Vagina (tissue), 2 donors: Measurements from ENCODE around the gene MYO10. TPM values are rescaled to one million over a fixed set of nuclear protein-coding genes. Genes with fewer than 3 reads are reported as not detected.
A peak's percentile ranks its signal among the peaks of the same experiment; 100 is the strongest.

Experiments used
- DNase-seq, 2 donors: peaks; one replicate each; pipeline ENCODE4 v3.0.0-alpha.2; 2017; ENCODE audit errors: extremely low spot score in 2 of 2
- H3K27ac ChIP-seq: fragments of 200-600 bp; sonication (generic); one replicate; pipeline ENCODE4 v1.5.1; 2019
- H3K27me3 ChIP-seq: fragments of 200-600 bp; sonication (generic); one replicate; pipeline ENCODE4 v1.5.1; 2019
- H3K36me3 ChIP-seq, 2 donors: fragments of 200-600 bp; sonication (generic); one replicate each; pipeline ENCODE4 v1.5.1; 2017 to 2019
- H3K4me1 ChIP-seq: fragments of 200-600 bp; sonication (generic); one replicate; pipeline ENCODE4 v1.5.1; 2019
- H3K4me3 ChIP-seq, 2 donors: fragments of 200-600 bp; sonication (generic); 1 replicate in 1 of 2; 2 replicates in 1 of 2; pipeline ENCODE4 v1.5.1; 2016 to 2019
- H3K9me3 ChIP-seq: fragments of 200-600 bp; sonication (generic); one replicate; pipeline ENCODE4 v1.5.1; 2019
- POLR2A ChIP-seq, 2 donors: fragments of 450-650 bp; IDR thresholded peaks; one replicate each; pipeline ENCODE4 v1.6.1; 2017; ENCODE audit warnings: antibody characterized with exemption in 2 of 2, mild to moderate bottlenecking in 2 of 2, moderate library complexity in 2 of 2
- POLR2AphosphoS5 ChIP-seq, 2 donors: sonication (generic); formaldehyde crosslinking; IDR thresholded peaks; one replicate each; pipeline ENCODE4 v1.9.0; 2017; ENCODE audit warnings: antibody characterized with exemption in 2 of 2, mild to moderate bottlenecking in 2 of 2, low read depth in 1 of 2; ENCODE audit not compliant: insufficient read depth in 1 of 2
- intact Hi-C: fragments of 100-400 bp; cut with DNase I; formaldehyde crosslinking; loops from one replicate; pipeline ENCODE4 v1.15.1; 2023
- total RNA-seq: library from RNA; depleted of rRNA; stranded (reverse); fragments of >200 nt; gene quantifications from one replicate; pipeline ENCODE4 v1.2.3, GENCODE V29; 2016
- TF ChIP-seq, protein P1 (sequence below), 3 experiments: fragments of 450-650 bp in 2 of 3; fragments of 200-600 bp in 1 of 3; sonication (generic) in 1 of 3; IDR thresholded peaks; one replicate each; pipeline ENCODE4 v1.5.1; 2017 to 2019; ENCODE audit warnings: antibody characterized with exemption in 3 of 3, mild to moderate bottlenecking in 2 of 3, moderate library complexity in 2 of 3

Gene MYO10
- total RNA-seq, 1 donor from 2014 or later = 22.1 TPM

DNA sequence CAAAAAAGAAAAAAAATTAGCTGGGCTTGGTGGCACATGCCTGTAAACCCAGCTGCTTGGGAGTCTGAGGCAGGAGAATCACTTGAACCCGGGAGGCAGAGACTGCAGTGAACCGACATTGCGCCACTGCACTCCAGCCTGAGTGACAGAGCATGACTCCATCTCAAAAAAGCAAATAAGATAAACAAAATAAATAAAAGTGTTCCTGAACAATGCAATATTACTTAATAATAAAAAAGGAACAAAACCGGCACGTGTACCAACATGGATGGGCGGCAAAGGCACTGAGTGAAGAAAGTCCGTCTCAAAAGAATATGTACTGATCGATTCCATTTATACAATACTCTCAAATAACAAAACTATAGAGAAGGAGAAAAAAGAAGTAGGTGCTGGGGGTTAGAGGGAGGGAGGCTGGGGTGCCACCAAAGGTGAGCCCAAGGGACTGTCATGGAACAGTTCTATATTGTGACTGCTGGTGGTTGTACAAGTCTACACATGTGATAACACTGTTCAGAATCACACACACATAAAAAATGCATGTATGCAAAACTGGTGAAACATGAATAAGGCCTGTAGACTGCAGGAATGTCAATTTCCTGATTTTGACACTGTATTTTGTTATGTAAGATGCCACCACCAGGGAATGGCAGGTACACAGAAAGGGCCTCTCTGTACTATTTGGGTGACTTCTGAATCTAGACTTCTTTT lies 15.8 kb downstream of the MYO10 start:
- Histone ChIP-seq H3K27ac (no peak overlapping the region), H3K4me1 (peaks cover 14% of the 10 kb centered on the region), H3K36me3 (no peaks in the 10 kb centered on the region), H3K9me3 (no peaks in the 10 kb centered on the region), H3K4me3 (no peak overlapping the region), H3K27me3 (no peaks in the 10 kb centered on the region)
- TF ChIP-seq POLR2A (IDR thresholded peaks at IDR 0.05) = no peak
- TF ChIP-seq POLR2AphosphoS5 (IDR thresholded peaks at IDR 0.05; ENCODE audit: insufficient read depth in 1 of 2, low read depth in 1 of 2) = no peak
- TF ChIP-seq, protein P1, sequence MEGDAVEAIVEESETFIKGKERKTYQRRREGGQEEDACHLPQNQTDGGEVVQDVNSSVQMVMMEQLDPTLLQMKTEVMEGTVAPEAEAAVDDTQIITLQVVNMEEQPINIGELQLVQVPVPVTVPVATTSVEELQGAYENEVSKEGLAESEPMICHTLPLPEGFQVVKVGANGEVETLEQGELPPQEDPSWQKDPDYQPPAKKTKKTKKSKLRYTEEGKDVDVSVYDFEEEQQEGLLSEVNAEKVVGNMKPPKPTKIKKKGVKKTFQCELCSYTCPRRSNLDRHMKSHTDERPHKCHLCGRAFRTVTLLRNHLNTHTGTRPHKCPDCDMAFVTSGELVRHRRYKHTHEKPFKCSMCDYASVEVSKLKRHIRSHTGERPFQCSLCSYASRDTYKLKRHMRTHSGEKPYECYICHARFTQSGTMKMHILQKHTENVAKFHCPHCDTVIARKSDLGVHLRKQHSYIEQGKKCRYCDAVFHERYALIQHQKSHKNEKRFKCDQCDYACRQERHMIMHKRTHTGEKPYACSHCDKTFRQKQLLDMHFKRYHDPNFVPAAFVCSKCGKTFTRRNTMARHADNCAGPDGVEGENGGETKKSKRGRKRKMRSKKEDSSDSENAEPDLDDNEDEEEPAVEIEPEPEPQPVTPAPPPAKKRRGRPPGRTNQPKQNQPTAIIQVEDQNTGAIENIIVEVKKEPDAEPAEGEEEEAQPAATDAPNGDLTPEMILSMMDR (IDR thresholded peaks at IDR 0.05) = no peak
- intact Hi-C loops = no loop called here
- no peak for DNase-seq

DNA sequence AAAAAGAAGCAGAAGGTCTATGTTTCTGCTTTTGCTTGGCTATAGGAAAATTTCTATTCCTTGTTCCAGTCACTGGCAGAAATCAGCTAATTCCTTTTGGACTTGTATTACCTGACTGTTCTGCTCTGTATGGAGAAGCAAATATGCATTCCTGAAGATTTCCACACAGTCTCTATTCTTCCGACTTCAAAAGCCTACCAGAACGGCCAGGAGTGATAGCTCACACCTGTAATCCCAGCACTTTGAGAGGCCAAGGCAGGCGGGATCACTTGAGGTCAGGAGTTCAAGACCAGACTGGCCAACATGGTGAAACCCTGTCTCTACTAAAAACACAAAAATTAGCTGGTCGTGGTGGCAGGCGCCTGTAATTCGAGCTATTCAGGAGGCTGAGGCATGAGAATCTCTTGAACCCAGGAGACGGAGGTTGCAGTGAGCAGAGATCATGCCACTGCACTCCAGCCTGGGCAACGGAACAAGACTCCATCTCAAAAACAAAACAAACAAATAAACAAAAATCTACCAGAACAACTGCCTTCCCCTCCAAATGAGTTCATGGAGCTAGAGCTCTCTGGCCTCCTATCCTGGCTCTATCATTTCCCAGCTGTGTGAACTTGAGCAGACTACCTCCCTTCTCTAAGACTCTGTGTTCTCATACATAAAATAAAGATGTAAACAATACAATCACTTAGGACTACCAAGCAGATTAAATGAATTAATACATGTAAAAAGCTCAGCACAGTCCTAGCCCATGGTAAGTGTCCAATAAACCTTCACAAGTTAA lies 17.0 kb downstream of the MYO10 start:
- no peak for DNase-seq
- TF ChIP-seq, protein P1 (IDR thresholded peaks at IDR 0.05) = no peak
- no peak for TF ChIP-seq POLR2AphosphoS5 (IDR thresholded peaks at IDR 0.05; ENCODE audit: insufficient read depth in 1 of 2, low read depth in 1 of 2)
- no peak for TF ChIP-seq POLR2A (IDR thresholded peaks at IDR 0.05)
- intact Hi-C loops = no loop called here
- H3K27ac ChIP-seq = no peak overlapping the region
- H3K9me3 ChIP-seq = no peaks in the 10 kb centered on the region
- H3K36me3 ChIP-seq = no peaks in the 10 kb centered on the region
- no peaks in the 10 kb centered on the region for H3K27me3 ChIP-seq
- H3K4me1 ChIP-seq = peaks cover 15% of the 10 kb centered on the region
- no peak overlapping the region for H3K4me3 ChIP-seq

DNA sequence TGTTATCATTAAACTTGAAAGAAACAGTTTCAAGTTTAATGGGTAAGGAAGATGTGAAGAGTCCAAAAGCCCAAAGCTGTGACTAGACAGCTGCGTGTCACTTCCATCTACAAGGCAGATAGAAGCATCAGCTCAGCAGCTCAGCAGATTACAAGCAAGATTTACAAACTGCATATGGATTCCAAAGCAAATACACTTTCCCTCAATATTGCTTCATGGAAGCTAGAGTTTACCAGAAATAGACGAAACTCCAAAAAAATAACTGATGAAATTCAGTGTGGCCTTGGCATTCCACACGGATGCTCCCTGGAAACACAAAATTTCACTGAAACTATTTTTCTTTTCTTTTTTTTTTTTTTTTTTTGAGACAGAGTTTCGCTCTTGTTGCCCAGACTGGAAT lies 17.9 kb downstream of the MYO10 start:
- H3K27me3 ChIP-seq = no peaks in the 10 kb centered on the region
- H3K4me1 ChIP-seq = peaks cover 15% of the 10 kb centered on the region
- H3K4me3 ChIP-seq = no peak overlapping the region
- intact Hi-C loops = no loop called here
- H3K36me3 ChIP-seq = no peaks in the 10 kb centered on the region
- TF ChIP-seq POLR2AphosphoS5 (IDR thresholded peaks at IDR 0.05; ENCODE audit: insufficient read depth in 1 of 2, low read depth in 1 of 2) = no peak
- TF ChIP-seq, protein P1 (IDR thresholded peaks at IDR 0.05) = no peak
- no peaks in the 10 kb centered on the region for H3K9me3 ChIP-seq
- no peak for DNase-seq
- no peak overlapping the region for H3K27ac ChIP-seq

DNA sequence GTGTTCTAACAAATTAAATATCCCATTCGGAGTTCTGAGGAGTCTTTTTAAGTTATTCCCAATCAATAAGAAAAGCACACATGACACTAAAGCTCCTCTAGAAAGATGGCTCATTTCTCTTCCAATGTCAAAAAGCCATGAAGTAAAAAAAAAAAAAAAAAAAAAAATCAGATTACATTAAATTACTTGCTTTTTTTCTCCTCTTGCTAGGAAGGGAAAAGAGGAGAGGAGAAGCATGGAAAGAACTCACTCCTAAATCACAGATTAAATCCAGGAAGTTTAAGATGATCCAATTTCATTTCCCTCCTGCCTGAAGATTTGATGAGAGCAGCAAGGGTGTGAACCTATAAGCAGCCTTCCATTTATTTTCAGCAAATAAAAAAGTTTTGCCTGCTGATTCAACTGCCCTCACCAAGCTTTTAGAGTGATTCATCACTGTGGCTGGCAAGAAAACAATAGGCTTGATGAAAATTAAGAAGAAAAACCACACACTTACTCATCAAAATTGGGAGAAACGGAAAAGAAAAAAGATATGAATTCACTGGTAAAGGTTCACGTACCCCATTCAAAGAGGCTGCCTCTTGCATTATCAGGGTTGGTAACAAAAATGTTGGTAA lies 19.7 kb downstream of the MYO10 start:
- no peaks in the 10 kb centered on the region for H3K27me3 ChIP-seq
- no peaks in the 10 kb centered on the region for H3K36me3 ChIP-seq
- H3K27ac ChIP-seq = no peak overlapping the region
- peaks cover 14% of the 10 kb centered on the region for H3K4me1 ChIP-seq
- no peak for DNase-seq
- TF ChIP-seq, protein P1 (IDR thresholded peaks at IDR 0.05) = no peak
- no peak for TF ChIP-seq POLR2A (IDR thresholded peaks at IDR 0.05)
- peak in 1 of 2 donors; percentile 78 for TF ChIP-seq POLR2AphosphoS5 (IDR thresholded peaks at IDR 0.05; ENCODE audit: insufficient read depth in 1 of 2, low read depth in 1 of 2)
- intact Hi-C loops = no loop called here
- no peak overlapping the region for H3K4me3 ChIP-seq
- H3K9me3 ChIP-seq = no peaks in the 10 kb centered on the region
